HG03066 (cell line): ENCODE measurements around the gene EYA4.
A peak's percentile ranks its signal among the peaks of the same experiment; 100 is the strongest.
"Not testable (repeated sequence)": the region's sequence is repeated elsewhere in the genome, so short reads cannot be mapped to it uniquely, and the experiment has no call there.

Experiments used
- ATAC-seq: cut with Tn5 transposase; IDR thresholded peaks from one replicate; pipeline ENCODE4 v1.9.1; 2021; ENCODE audit warnings: low read depth; ENCODE audit not compliant: unreplicated experiment

Gene EYA4

DNA sequence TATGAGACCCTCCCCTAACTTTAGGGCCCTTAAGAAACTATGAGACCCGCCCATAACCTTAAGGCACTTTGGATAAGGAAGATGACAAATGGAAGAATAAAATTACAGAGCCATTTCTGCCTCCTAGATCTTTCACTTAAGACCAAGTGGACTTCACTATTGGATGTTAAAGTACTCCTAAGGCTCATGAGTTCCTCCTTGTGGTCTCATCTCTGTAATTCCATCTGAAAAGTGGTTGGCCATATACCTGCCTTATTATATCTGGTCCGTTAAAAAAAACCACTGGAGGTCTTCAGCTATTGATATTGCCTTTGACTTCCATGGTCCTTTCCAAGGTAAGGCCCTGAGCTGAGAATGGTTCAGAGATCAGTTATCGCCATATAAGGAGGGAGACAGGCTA lies 310.3 kb downstream of the EYA4 start:
- no peak for ATAC-seq

DNA sequence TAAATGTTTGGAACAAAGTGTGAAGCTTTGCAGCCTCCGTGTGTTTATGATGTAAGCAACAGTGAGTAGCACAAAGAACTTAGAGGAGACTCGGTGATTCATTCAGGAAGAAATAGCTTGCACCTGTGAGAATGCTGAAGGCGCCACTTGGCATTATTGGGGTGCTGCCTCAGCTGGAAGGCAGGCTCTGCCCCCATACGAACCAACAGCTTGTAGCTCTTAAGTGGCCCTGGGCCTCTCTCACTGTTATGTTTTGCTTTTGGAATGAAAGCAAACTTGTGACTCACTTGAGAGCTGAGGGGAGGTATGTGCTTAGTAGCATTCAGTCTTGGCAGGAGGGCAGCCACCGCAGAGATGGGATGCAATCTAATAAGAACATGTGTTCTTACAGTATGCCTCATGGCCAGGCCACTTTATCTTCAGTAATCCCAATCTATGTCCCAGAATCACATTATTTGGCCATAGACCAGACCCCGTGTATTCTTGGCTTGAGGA lies 310.7 kb downstream of the EYA4 start:
- no peak for ATAC-seq

- no peak for ATAC-seq
These were observed 312.5 kb downstream of the EYA4 start for GRCh38 chr6:133553652-133554051.

GRCh38 chr6:133554121-133554520 lies 313.0 kb downstream of the EYA4 start:
- ATAC-seq: not testable (repeated sequence)

- ATAC-seq: no peak
These were observed 314.5 kb downstream of the EYA4 start for GRCh38 chr6:133555685-133556084.

DNA sequence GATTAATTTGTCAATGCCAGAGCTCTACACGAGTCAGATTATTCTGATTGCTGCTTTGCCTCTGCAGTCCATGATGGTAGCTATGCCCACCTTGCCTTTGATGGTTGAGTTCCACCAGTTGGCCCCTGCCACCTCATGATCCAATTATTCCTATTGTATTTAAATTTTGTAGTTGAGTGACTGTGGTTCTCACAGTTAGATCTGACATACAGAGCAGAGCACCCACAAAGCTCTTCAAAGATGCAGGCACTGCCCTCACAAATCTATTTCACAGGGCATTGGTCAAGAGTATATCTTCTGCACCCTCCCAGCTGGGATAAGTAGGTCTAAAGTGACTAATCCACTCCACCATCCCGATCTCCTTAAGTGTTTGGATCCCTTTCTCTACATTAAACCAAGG lies 318.8 kb downstream of the EYA4 start:
- ATAC-seq: no peak

DNA sequence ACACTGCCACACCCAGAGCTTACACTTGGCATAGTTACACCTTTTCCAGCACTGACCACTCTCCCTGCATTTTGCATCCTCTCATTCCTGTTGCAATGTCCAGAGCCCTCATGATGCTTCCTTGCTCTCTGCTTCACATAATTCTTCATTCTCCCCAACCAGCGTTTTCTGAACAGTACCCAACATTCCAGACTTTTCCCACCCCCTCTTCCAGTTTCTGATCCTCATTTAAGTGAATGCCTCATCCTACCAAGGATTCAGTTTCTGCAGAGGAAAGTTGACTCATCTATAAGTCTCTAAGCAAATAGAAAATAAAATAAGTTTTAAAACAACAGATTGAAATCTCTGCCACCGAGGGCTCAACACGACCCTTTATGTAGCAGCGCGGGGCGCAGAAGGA lies 326.5 kb downstream of the EYA4 start:
- no peak for ATAC-seq

- peak; percentile 68 for ATAC-seq
These were observed 328.1 kb downstream of the EYA4 start for GRCh38 chr6:133568970-133569889.

GRCh38 chr6:133571681-133572080 lies 330.5 kb downstream of the EYA4 start:
- no peak for ATAC-seq

- no peak for ATAC-seq
These were observed 336.7 kb downstream of the EYA4 start for GRCh38 chr6:133577851-133578250.
